Lower leg skin (tissue), 3 donors: ENCODE results near the gene PAXX.

Source experiments
- POLR2A ChIP-seq, 2 donors: fragments of 450-650 bp; IDR thresholded peaks; one replicate each; pipeline ENCODE4 v1.6.1; 2016 to 2017; ENCODE audit warnings: antibody characterized with exemption in 2 of 2, mild to moderate bottlenecking in 1 of 2, moderate library complexity in 1 of 2
- TF ChIP-seq, protein P1 (sequence below), 3 donors: fragments of 450-650 bp; IDR thresholded peaks; one replicate each; pipeline ENCODE4 v1.5.1; 2016; ENCODE audit warnings: antibody characterized with exemption in 3 of 3, mild to moderate bottlenecking in 3 of 3, moderate library complexity in 2 of 3

DNA sequence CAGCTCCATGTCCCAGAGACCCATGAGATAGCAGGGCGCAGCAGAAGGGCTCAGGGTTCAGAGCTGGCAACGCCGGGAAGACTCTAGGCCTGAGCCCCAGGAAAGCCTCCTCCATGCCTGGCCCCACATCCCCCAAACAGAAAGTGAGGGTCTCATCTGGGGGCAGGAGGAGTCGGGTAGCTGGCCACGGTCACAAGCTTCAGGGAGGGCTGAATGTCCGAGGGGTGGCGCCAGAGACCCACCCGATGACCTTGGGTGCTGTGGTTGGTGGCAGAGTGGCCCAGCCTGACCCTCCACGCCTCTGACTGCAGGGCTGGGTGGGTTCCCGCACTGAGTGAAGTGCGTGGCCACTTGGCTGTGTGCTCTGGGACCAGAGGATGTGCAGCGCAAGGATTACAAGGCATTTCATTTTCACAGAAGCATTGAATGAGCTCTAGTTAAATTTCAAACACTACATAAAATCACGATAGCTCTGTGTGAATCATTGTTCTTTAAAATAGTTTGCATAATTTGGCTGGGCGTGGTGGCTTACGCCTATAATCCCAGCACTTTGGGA lies 44.2 kb upstream of the PAXX start:
- TF ChIP-seq, protein P1, sequence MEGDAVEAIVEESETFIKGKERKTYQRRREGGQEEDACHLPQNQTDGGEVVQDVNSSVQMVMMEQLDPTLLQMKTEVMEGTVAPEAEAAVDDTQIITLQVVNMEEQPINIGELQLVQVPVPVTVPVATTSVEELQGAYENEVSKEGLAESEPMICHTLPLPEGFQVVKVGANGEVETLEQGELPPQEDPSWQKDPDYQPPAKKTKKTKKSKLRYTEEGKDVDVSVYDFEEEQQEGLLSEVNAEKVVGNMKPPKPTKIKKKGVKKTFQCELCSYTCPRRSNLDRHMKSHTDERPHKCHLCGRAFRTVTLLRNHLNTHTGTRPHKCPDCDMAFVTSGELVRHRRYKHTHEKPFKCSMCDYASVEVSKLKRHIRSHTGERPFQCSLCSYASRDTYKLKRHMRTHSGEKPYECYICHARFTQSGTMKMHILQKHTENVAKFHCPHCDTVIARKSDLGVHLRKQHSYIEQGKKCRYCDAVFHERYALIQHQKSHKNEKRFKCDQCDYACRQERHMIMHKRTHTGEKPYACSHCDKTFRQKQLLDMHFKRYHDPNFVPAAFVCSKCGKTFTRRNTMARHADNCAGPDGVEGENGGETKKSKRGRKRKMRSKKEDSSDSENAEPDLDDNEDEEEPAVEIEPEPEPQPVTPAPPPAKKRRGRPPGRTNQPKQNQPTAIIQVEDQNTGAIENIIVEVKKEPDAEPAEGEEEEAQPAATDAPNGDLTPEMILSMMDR (IDR thresholded peaks at IDR 0.05): no peak
- TF ChIP-seq POLR2A (IDR thresholded peaks at IDR 0.05): no peak
